ENCODE results near the gene GPX1.
"Not testable (repeated sequence)": the region's sequence is repeated elsewhere in the genome, so short reads cannot be mapped to it uniquely, and the experiment has no call there.

The GPX1 gene

GRCh38 chr3:49358217-49358883 lies at the start of gene GPX1:
TSS of gene GPX1 (minus strand) at chr3:49358353. CDS start at chr3:49358278, 75 bp downstream.
- peak; percentile 56 for DNase-seq (ENCODE audit: low read depth)

- DNase-seq (ENCODE audit: low read depth): no peak
These were observed 48.7 kb upstream of the GPX1 start for GRCh38 chr3:49406571-49407565.

- DNase-seq (ENCODE audit: low read depth): not testable (repeated sequence)
These were observed 47.4 kb upstream of the GPX1 start for GRCh38 chr3:49405570-49405969.

- no peak for DNase-seq (ENCODE audit: low read depth)
These were observed 45.7 kb upstream of the GPX1 start for GRCh38 chr3:49403891-49404290.

GRCh38 chr3:49401766-49402165 lies 43.6 kb upstream of the GPX1 start:
- no peak for DNase-seq (ENCODE audit: low read depth)

GRCh38 chr3:49399461-49399860 lies 41.3 kb upstream of the GPX1 start:
- DNase-seq (ENCODE audit: low read depth): no peak

GRCh38 chr3:49397470-49397869 lies 39.3 kb upstream of the GPX1 start:
- DNase-seq (ENCODE audit: low read depth): no peak

GRCh38 chr3:49391310-49391709 lies 33.2 kb upstream of the GPX1 start:
- DNase-seq (ENCODE audit: low read depth): not testable (repeated sequence)

- DNase-seq (ENCODE audit: low read depth): no peak
These were observed 31.1 kb upstream of the GPX1 start for GRCh38 chr3:49389297-49389696.

- DNase-seq (ENCODE audit: low read depth): no peak
These were observed 30.2 kb upstream of the GPX1 start for GRCh38 chr3:49388289-49388820.

- DNase-seq (ENCODE audit: low read depth): no peak
These were observed 29.6 kb upstream of the GPX1 start for GRCh38 chr3:49387721-49388120.

- DNase-seq (ENCODE audit: low read depth): no peak
These were observed 28.1 kb upstream of the GPX1 start for GRCh38 chr3:49386056-49386756.

- no peak for DNase-seq (ENCODE audit: low read depth)
These were observed 27.5 kb upstream of the GPX1 start for GRCh38 chr3:49385617-49386016.

GRCh38 chr3:49383387-49383786 lies 25.2 kb upstream of the GPX1 start:
- no peak for DNase-seq (ENCODE audit: low read depth)

GRCh38 chr3:49378249-49378895 lies 20.2 kb upstream of the GPX1 start:
- no peak for DNase-seq (ENCODE audit: low read depth)

- DNase-seq (ENCODE audit: low read depth): peak; percentile 10
These were observed 19.3 kb upstream of the GPX1 start for GRCh38 chr3:49377483-49377882.

GRCh38 chr3:49371946-49372345 lies 13.8 kb upstream of the GPX1 start:
- no peak for DNase-seq (ENCODE audit: low read depth)

- no peak for DNase-seq (ENCODE audit: low read depth)
These were observed 12.6 kb upstream of the GPX1 start for GRCh38 chr3:49370585-49371290.

GRCh38 chr3:49362561-49362960 lies 4.4 kb upstream of the GPX1 start:
- DNase-seq (ENCODE audit: low read depth): no peak

- no peak for DNase-seq (ENCODE audit: low read depth)
These were observed 1.5 kb upstream of the GPX1 start for GRCh38 chr3:49359623-49360022.

- DNase-seq (ENCODE audit: low read depth): no peak
These were observed 702 bp upstream of the GPX1 start for GRCh38 chr3:49358884-49359225.
